ENCODE measurements around the gene P3H3. TPM values are rescaled to one million over a fixed set of nuclear protein-coding genes. Genes with fewer than 3 reads are reported as not detected.

The P3H3 gene
- total and polyA plus RNA-seq, 9 donors = 4.7 to 92.3 (median 61.1) TPM

DNA sequence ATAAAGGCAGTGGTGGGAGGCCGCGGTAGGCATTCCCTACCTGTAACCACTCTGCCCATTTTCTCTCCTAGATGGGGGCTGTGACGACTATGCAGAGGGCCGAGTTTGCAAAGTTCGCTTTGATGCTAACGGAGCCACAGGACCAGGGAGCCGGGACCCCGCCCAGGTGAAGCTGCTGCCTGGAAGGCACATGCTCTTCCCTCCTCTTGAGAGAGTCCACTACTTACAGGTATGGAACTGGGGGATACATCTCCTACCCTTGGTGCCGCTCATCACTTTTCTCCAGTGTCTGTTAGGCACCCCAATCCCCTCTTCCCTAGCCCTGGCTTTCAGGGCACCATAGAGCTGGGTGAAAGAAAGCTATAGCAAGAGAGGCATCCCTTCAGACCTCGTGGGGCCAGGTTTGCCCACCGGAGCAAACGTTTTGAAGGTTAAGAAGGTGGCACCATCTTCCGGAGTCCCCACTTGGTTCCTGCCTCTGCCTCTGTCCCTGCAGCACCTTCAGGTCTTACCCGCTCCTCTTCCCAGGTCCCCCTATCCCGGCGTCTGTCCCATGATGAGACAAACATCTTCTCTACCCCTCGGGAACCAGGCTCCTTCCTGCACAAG is 2.0 kb upstream of the P3H3 start:
- DNase-seq = peak in 1 of 5 donors; percentile 45
- intact Hi-C loops (cut with DNase I) = loop anchor here in 3 of 4 donors (5.0 kb wide), 3 partner anchors 74 to 209 kb away; partner anchors contain the start of gene MLF2 (in 2 of the 3)
- Histone ChIP-seq H3K4me3 (no peak overlapping the region), H3K27me3 (no peaks in the 10 kb centered on the region), H3K27ac (no peak overlapping the region), H3K36me3 (no peaks in the 10 kb centered on the region), H3K4me1 (ENCODE audit: insufficient read depth) (peaks cover 11% of the 10 kb centered on the region), H3K9me3 (no peaks in the 10 kb centered on the region)
- TF ChIP-seq POLR2A (IDR thresholded peaks at IDR 0.05) (no peak), CTCF (IDR thresholded peaks at IDR 0.05) (no peak), EP300 (IDR thresholded peaks at IDR 0.05) (no peak)
- WGBS, 3 donors = 74 to 79% (median 76%) methylated on average over 17 of the region's 17 CpGs

GRCh38 chr12:6826734-6827436 is 1.3 kb upstream of the P3H3 start:
- intact Hi-C loops (cut with DNase I) = loop anchor here in 3 of 4 donors (5.0 kb wide), 3 partner anchors 75 to 210 kb away; partner anchors contain the start of gene MLF2 (in 2 of the 3)
- H3K36me3 ChIP-seq = no peaks in the 10 kb centered on the region
- 58 to 77% (median 60%) methylated on average over 20 to 22 of the region's 22 CpGs for whole genome bisulfite sequencing, 3 donors
- TF ChIP-seq CTCF (IDR thresholded peaks at IDR 0.05) = no peak
- no peak for TF ChIP-seq POLR2A (IDR thresholded peaks at IDR 0.05)
- no peak for TF ChIP-seq EP300 (IDR thresholded peaks at IDR 0.05)
- peak overlapping the region in 1 of 2 donors; percentile 26 for H3K27ac ChIP-seq
- H3K9me3 ChIP-seq = no peaks in the 10 kb centered on the region
- H3K4me1 ChIP-seq (ENCODE audit: insufficient read depth) = peaks cover 8% of the 10 kb centered on the region
- DNase-seq = peak in 4 of 5 donors; percentile 32 to 52 (median 46)
- H3K4me3 ChIP-seq = no peak overlapping the region
- H3K27me3 ChIP-seq = no peaks in the 10 kb centered on the region

DNA sequence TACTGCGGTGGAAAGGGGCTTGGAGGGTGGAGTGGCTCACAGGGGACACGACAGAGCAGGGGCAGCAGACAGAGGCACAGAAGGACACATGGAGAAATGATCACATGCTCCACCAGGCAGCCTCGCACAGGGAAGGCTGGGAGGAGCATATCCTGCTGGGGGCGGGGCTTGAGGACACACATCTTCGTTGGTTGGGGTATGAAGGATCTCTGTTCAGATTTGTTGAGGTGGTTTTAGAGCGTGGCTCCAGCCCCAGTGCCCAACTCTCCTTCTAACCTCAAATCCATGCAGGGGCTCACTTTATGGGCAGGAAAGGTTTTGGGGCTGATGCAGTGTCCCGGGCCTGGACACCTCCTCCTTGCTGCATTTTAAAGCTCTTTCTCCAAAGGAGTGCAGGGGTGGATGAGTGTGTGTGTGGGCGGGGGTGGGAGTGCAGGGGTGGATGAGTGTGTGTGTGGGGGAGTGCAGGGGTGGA is 733 bp upstream of the P3H3 start:
- 0 to 5% (median 3%) methylated on average over 7 to 8 of the region's 8 CpGs for WGBS, 3 donors
- DNase-seq = peak; percentile 88 to 94 (median 90)
- Histone ChIP-seq H3K36me3 (no peaks in the 10 kb centered on the region), H3K4me3 (peak overlapping the region; percentile 18), H3K27me3 (no peaks in the 10 kb centered on the region), H3K9me3 (no peaks in the 10 kb centered on the region), H3K27ac (peak overlapping the region in 1 of 2 donors; percentile 26), H3K4me1 (ENCODE audit: insufficient read depth) (peaks cover 8% of the 10 kb centered on the region)
- intact Hi-C loops (cut with DNase I) = loop anchor here in 3 of 4 donors (5.0 kb wide), 3 partner anchors 75 to 210 kb away; partner anchors contain the start of gene MLF2 (in 2 of the 3)
- peak; percentile 15 for TF ChIP-seq POLR2A (IDR thresholded peaks at IDR 0.05)
- no peak for TF ChIP-seq EP300 (IDR thresholded peaks at IDR 0.05)

GRCh38 chr12:6828781-6829535 is 751 bp downstream of the P3H3 start:
- H3K4me1 ChIP-seq (ENCODE audit: insufficient read depth) = peaks cover 8% of the 10 kb centered on the region
- no peaks in the 10 kb centered on the region for H3K36me3 ChIP-seq
- H3K9me3 ChIP-seq = no peaks in the 10 kb centered on the region
- H3K4me3 ChIP-seq = peak overlapping the region; percentile 95
- TF ChIP-seq POLR2A (IDR thresholded peaks at IDR 0.05) = peak; percentile 67
- peak in 1 of 3 donors; percentile 7 for TF ChIP-seq CTCF (IDR thresholded peaks at IDR 0.05)
- TF ChIP-seq EP300 (IDR thresholded peaks at IDR 0.05) = no peak
- H3K27me3 ChIP-seq = no peaks in the 10 kb centered on the region
- WGBS, 3 donors = 0 to 1% (median 1%) methylated on average over 48 to 71 of the region's 71 CpGs
- H3K27ac ChIP-seq = peak overlapping the region; percentile 79 to 93
- intact Hi-C loops (cut with DNase I) = loop anchor here in 3 of 4 donors (5.0 kb wide), 3 partner anchors 77 to 212 kb away; partner anchors contain the start of gene MLF2 (in 2 of the 3)
- peak; percentile 64 to 76 (median 69) for DNase-seq
